OCI-LY3 (cell line): ENCODE results near the gene GCK.

Experiments
- EZH2phosphoT487 ChIP-seq: fragments of 200-600 bp; shearing (Covaris generic); IDR thresholded peaks from 2 replicates; pipeline ENCODE4 v1.6.1; 2018; ENCODE audit warnings: antibody characterized with exemption, mixed run types, low read depth
- TF ChIP-seq, protein P1 (sequence below): fragments of 200-600, 300-600 bp; sonication (generic); IDR thresholded peaks from 2 replicates; pipeline ENCODE4 v1.5.1; 2014; ENCODE audit warnings: antibody characterized with exemption, low read length, low read depth

GRCh38 chr7:44162179-44162578 lies 27.1 kb downstream of the GCK start:
- TF ChIP-seq, protein P1, sequence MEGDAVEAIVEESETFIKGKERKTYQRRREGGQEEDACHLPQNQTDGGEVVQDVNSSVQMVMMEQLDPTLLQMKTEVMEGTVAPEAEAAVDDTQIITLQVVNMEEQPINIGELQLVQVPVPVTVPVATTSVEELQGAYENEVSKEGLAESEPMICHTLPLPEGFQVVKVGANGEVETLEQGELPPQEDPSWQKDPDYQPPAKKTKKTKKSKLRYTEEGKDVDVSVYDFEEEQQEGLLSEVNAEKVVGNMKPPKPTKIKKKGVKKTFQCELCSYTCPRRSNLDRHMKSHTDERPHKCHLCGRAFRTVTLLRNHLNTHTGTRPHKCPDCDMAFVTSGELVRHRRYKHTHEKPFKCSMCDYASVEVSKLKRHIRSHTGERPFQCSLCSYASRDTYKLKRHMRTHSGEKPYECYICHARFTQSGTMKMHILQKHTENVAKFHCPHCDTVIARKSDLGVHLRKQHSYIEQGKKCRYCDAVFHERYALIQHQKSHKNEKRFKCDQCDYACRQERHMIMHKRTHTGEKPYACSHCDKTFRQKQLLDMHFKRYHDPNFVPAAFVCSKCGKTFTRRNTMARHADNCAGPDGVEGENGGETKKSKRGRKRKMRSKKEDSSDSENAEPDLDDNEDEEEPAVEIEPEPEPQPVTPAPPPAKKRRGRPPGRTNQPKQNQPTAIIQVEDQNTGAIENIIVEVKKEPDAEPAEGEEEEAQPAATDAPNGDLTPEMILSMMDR: no peak
- TF ChIP-seq EZH2phosphoT487: no peak
